Upper lobe of left lung (tissue), 6 donors: ENCODE data around the gene LBH. TPM values are rescaled to one million over a fixed set of nuclear protein-coding genes. Genes with fewer than 3 reads are reported as not detected.
A peak's percentile ranks its signal among the peaks of the same experiment; 100 is the strongest.

Experiments used
- ATAC-seq, 2 donors: fragments of 200-7000 bp; cut with Tn5 transposase; one replicate each; pipeline ENCODE4 v1.9.1; 2022; ENCODE audit warnings: mild to moderate bottlenecking in 2 of 2, moderate library complexity in 2 of 2; ENCODE audit not compliant: low FRiP score in 2 of 2
- DNase-seq, 2 donors: peaks; one replicate each; pipeline ENCODE4 v3.0.0-alpha.2; 2019 to 2020
- H3K27ac ChIP-seq, 4 donors: fragments of 200-600 bp; sonication (generic); one replicate each; pipeline ENCODE4 v1.5.1; 2016 to 2019
- H3K27me3 ChIP-seq, 4 donors: fragments of 200-600 bp; sonication (generic); one replicate each; pipeline ENCODE4 v1.5.1; 2017 to 2019
- H3K36me3 ChIP-seq, 4 donors: fragments of 200-600 bp; sonication (generic); one replicate each; pipeline ENCODE4 v1.5.1; 2016 to 2019
- H3K4me1 ChIP-seq, 4 donors: fragments of 200-600 bp; sonication (generic); one replicate each; pipeline ENCODE4 v1.5.1; 2018 to 2019
- H3K4me3 ChIP-seq, 4 donors: fragments of 200-600 bp; sonication (generic); one replicate each; pipeline ENCODE4 v1.5.1; 2017 to 2019; ENCODE audit warnings: mild to moderate bottlenecking in 2 of 4, moderate library complexity in 1 of 4
- H3K9me3 ChIP-seq, 4 donors: fragments of 200-600 bp; sonication (generic); one replicate each; pipeline ENCODE4 v1.5.1; 2018 to 2019
- CTCF ChIP-seq, 6 experiments: fragments of 450-650 bp in 4 of 6; fragments of 200-600 bp in 2 of 6; sonication (generic) in 2 of 6; IDR thresholded peaks; one replicate each; pipeline ENCODE4 v1.5.1; 2016 to 2019; ENCODE audit warnings: antibody characterized with exemption in 6 of 6
- EP300 ChIP-seq, 4 donors: sonication (generic); formaldehyde crosslinking; IDR thresholded peaks; one replicate each; pipeline ENCODE4 v1.5.1; 2017; ENCODE audit warnings: antibody characterized with exemption in 4 of 4, control low read depth in 2 of 4
- POLR2A ChIP-seq, 4 donors: fragments of 450-650 bp; IDR thresholded peaks; one replicate each; pipeline ENCODE4 v1.5.1; 2016 to 2017; ENCODE audit warnings: antibody characterized with exemption in 4 of 4, mild to moderate bottlenecking in 2 of 4
- POLR2AphosphoS5 ChIP-seq, 2 donors: sonication (generic); formaldehyde crosslinking; IDR thresholded peaks; one replicate each; pipeline ENCODE4 v1.5.1; 2017; ENCODE audit warnings: antibody characterized with exemption in 2 of 2
- WGBS, 2 donors: methylation state at CpG; one replicate each; pipeline ENCODE4 v1.1.5; 2017 to 2018; 5-methylcytosine and 5-hydroxymethylcytosine counted together
- total RNA-seq, 6 donors: library from RNA; depleted of rRNA in 4 of 6; stranded (reverse); fragments of >200 nt in 4 of 6; gene quantifications; one replicate each; pipeline versions ENCODE4 v1.1.0 to v1.2.1, GENCODE V29; 2016 to 2021
- donor health status: DM: no; HTN: no; CAD: no; lungs with moderate emphysema.
- donor health status: DM: no; HTN: yes; CAD: no; lungs with severe emphysema.

LBH gene
- total RNA-seq, 6 donors from 2014 or later = 45.6 to 270 (median 154) TPM

- no peaks in the 10 kb centered on the region for H3K9me3 ChIP-seq
- ATAC-seq = no peak
- TF ChIP-seq POLR2AphosphoS5 (IDR thresholded peaks at IDR 0.05) = no peak
- TF ChIP-seq EP300 (IDR thresholded peaks at IDR 0.05) = no peak
- TF ChIP-seq POLR2A (IDR thresholded peaks at IDR 0.05) = no peak
- no peak for TF ChIP-seq CTCF (IDR thresholded peaks at IDR 0.05)
- DNase-seq = no peak
- H3K4me3 ChIP-seq = no peak overlapping the region
- 49 to 61% methylated on average over 2 of the region's 2 CpGs for WGBS, 2 donors
- no peaks in the 10 kb centered on the region for H3K36me3 ChIP-seq
- peak overlapping the region; percentile 16 to 76 (median 66) for H3K27ac ChIP-seq
- H3K4me1 ChIP-seq = peaks cover 34 to 53% (median 47%) of the 10 kb centered on the region in 4 donors
- no peaks in the 10 kb centered on the region for H3K27me3 ChIP-seq
Measured at GRCh38 chr2:30248791-30249190, 17.5 kb downstream of the LBH start.

- WGBS, 2 donors = 53 to 66% methylated on average over 7 of the region's 7 CpGs
- Histone ChIP-seq H3K27ac (peak overlapping the region; percentile 16 to 76 (median 66)), H3K27me3 (no peaks in the 10 kb centered on the region), H3K9me3 (no peaks in the 10 kb centered on the region), H3K4me1 (peaks cover 31 to 56% (median 51%) of the 10 kb centered on the region in 4 donors), H3K4me3 (no peak overlapping the region), H3K36me3 (no peaks in the 10 kb centered on the region)
- no peak for ATAC-seq
- DNase-seq = no peak
- TF ChIP-seq CTCF (IDR thresholded peaks at IDR 0.05) (no peak), EP300 (IDR thresholded peaks at IDR 0.05) (no peak), POLR2AphosphoS5 (IDR thresholded peaks at IDR 0.05) (no peak), POLR2A (IDR thresholded peaks at IDR 0.05) (no peak)
Measured at GRCh38 chr2:30249354-30249753, 18.0 kb downstream of the LBH start.

GRCh38 chr2:30250421-30250820 lies 19.1 kb downstream of the LBH start:
- ATAC-seq = no peak
- no peak overlapping the region for H3K4me3 ChIP-seq
- H3K27ac ChIP-seq = peak overlapping the region in 3 of 4 donors; percentile 32 to 76 (median 60)
- H3K9me3 ChIP-seq = no peaks in the 10 kb centered on the region
- 83 to 85% methylated on average over 5 to 6 of the region's 6 CpGs for WGBS, 2 donors
- H3K36me3 ChIP-seq = no peaks in the 10 kb centered on the region
- H3K27me3 ChIP-seq = no peaks in the 10 kb centered on the region
- no peak for DNase-seq
- no peak for TF ChIP-seq POLR2AphosphoS5 (IDR thresholded peaks at IDR 0.05)
- no peak for TF ChIP-seq POLR2A (IDR thresholded peaks at IDR 0.05)
- no peak for TF ChIP-seq EP300 (IDR thresholded peaks at IDR 0.05)
- TF ChIP-seq CTCF (IDR thresholded peaks at IDR 0.05) = no peak
- peaks cover 35 to 65% (median 58%) of the 10 kb centered on the region in 4 donors for H3K4me1 ChIP-seq

- 33 to 39% methylated on average over 7 of the region's 7 CpGs for WGBS, 2 donors
- no peaks in the 10 kb centered on the region for H3K9me3 ChIP-seq
- H3K27ac ChIP-seq = peak overlapping the region; percentile 43 to 70 (median 66)
- H3K27me3 ChIP-seq = no peaks in the 10 kb centered on the region
- peaks cover 36 to 70% (median 55%) of the 10 kb centered on the region in 4 donors for H3K4me1 ChIP-seq
- H3K36me3 ChIP-seq = peaks cover 2 to 22% (median 11%) of the 10 kb centered on the region in 4 donors
- H3K4me3 ChIP-seq = no peak overlapping the region
- ATAC-seq (peak; percentile 67 to 71), DNase-seq (peak; percentile 43 to 80)
- no peak for TF ChIP-seq POLR2A (IDR thresholded peaks at IDR 0.05)
- peak in 2 of 4 donors; percentile 10 to 47 for TF ChIP-seq EP300 (IDR thresholded peaks at IDR 0.05)
- no peak for TF ChIP-seq CTCF (IDR thresholded peaks at IDR 0.05)
- peak; percentile 51 to 76 for TF ChIP-seq POLR2AphosphoS5 (IDR thresholded peaks at IDR 0.05)
Measured at GRCh38 chr2:30252723-30253701, 21.7 kb downstream of the LBH start.
